HK-2 (cell line): ENCODE measurements around the gene PIK3C2G.
A peak's percentile ranks its signal among the peaks of the same experiment; 100 is the strongest.
"Not testable (repeated sequence)": the region's sequence is repeated elsewhere in the genome, so short reads cannot be mapped to it uniquely, and the experiment has no call there.

Experiments
- DNase-seq: peaks from one replicate; pipeline ENCODE4 v3.0.0-alpha.2; 2018; ENCODE audit not compliant: unreplicated experiment

The PIK3C2G gene

DNA sequence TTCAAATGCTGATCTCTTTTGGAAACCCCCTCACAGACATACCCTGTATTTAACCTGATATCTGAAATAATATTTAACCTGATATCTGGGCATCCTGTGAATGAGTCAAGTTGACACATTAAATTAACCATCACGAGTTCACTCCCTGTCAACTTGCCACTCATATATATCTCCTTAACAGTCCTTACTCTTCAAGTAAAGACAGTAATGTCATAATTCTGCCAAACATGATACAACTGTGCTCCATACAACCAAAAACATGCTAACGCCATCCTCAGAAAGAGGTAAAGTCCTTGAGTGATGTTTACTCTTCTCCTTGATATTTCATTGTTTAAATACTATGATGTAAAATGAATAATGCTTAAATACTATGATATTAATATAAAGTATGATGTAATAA, 371.5 kb downstream of the PIK3C2G start:
- DNase-seq = no peak

GRCh38 chr12:18634382-18634781, 373.1 kb downstream of the PIK3C2G start:
- no peak for DNase-seq

GRCh38 chr12:18640321-18640955, 379.1 kb downstream of the PIK3C2G start:
- DNase-seq = no peak

DNA sequence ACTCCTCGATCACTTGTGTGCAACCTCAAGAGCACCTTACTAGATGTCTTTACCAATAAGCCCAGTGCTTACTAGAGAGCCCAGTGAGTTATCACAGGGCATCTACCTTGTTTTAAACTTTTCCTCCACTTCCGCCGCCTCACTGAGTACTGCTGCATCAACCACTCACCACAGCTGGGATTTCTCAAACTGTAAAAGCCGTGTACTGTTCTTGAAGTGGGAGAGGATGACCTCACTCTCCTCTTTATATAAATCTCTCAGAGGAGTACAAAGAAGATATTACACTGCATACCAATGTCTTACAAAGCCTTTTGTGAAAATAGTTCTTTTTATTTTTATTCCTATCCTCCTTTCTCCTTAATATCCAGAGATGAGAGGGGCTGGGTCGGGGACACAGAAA, 382.4 kb downstream of the PIK3C2G start:
- DNase-seq = no peak

- no peak for DNase-seq
Observed at GRCh38 chr12:18644564-18644963, 383.2 kb downstream of the PIK3C2G start.

- DNase-seq = no peak
Observed at GRCh38 chr12:18646286-18646890, 385.1 kb downstream of the PIK3C2G start.

DNA sequence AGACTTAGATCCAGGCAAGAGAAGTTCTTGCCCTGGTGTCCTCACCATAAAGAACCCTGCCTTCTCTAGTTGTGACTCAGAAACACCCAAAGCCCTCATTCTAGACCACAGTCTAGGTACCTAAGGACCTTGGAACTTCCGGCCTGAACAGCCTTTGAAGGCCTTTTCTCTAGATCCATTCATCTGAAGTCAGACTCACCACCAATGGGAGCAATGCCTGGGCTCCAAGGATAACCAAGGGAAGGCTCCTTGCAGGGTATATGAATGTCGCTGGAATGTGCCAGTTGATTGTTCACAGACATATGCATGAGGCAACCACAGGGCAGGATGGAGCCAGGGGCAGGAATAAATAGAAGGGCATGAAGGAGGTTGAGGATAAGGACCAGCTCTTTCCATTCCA, 390.2 kb downstream of the PIK3C2G start:
- DNase-seq = no peak

DNA sequence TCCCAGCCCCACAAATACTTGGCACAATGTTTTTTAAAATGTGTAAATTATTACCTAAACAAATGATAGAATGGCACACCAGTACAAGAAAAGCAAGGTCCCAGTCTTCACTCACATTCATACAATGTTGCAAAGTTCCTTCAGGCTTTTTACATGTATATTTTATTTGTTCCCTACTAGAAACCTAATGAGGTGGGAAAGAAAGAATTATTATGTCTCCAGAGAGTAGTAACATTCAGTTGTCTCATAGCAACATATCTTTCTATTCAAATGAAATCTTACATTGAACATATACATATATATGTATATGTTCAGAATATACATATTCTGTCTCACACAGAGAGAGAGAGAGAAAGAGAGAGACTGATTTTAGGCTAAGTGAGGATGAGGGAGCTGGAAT, 391.3 kb downstream of the PIK3C2G start:
- DNase-seq = no peak

DNA sequence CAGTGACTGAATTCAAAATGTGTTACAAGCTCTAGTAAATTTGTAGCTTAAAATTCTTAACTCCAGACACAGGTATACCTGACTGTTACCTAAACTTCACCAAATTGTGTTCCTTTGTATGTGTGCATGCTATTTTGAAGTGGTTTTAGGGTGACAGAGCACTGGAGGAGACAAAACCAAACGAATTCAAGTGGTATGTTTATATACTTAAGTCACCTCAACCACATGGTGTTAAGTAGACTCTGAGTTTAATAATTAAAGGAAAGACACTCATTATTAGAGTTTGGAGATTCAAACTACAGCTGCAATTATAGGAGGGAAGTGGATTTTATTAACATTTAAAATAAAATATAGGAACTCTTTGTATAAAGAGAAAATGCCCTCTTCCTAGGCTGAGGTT, 392.1 kb downstream of the PIK3C2G start:
- DNase-seq = no peak

GRCh38 chr12:18655351-18655750, 394.0 kb downstream of the PIK3C2G start:
- DNase-seq = no peak

- DNase-seq = no peak
Observed at GRCh38 chr12:18658179-18658578, 396.9 kb downstream of the PIK3C2G start.

GRCh38 chr12:18658829-18659228, 397.5 kb downstream of the PIK3C2G start:
- DNase-seq = no peak

- no peak for DNase-seq
Observed at GRCh38 chr12:18676141-18676540, 414.8 kb downstream of the PIK3C2G start.

DNA sequence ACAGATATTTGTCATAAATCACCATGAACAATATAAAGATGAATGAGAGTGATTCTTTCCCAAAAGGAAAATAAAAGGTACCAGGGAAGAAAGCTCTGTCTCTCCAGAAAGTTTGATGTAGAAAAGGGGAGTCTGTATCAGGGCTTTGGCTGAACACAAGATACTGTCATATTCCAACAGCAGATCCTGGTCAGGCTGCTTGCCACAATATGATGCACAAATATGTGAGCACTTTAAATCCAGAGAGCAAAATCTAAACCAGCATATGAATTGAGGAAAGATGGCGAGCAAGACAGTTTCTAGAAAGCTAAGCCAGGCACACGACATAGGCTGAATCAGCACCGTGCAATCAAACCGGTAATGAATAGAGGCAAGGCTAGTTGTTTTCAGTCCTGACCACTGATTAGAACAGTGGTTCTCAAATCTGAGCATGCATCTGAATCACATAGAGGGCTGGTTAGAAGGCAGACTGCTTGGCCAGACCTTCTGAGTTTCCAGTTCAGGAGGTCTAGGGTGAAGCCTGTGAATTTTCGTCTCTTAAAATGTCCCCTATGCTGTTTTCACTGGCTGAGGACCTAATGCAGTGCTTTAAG, 415.8 kb downstream of the PIK3C2G start:
- no peak for DNase-seq

DNA sequence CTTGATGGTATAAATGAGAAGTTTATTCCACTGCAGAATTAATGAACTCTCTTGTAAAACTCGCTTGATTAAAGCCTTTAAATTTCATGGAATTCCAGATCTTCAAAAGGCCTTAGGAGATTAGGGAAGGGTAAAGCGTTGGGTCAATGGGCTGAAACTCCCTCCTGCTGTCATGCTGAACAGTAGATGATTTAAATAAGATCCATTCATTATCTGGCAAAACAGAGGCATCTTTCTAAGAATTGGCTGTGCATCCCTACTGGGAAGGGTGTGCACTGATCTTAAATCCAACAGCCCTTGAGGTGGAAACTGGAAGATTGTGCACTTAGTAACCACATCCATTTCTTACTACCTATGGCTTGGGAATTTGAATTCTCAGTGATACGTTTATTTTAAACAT, 420.5 kb downstream of the PIK3C2G start:
- no peak for DNase-seq

DNA sequence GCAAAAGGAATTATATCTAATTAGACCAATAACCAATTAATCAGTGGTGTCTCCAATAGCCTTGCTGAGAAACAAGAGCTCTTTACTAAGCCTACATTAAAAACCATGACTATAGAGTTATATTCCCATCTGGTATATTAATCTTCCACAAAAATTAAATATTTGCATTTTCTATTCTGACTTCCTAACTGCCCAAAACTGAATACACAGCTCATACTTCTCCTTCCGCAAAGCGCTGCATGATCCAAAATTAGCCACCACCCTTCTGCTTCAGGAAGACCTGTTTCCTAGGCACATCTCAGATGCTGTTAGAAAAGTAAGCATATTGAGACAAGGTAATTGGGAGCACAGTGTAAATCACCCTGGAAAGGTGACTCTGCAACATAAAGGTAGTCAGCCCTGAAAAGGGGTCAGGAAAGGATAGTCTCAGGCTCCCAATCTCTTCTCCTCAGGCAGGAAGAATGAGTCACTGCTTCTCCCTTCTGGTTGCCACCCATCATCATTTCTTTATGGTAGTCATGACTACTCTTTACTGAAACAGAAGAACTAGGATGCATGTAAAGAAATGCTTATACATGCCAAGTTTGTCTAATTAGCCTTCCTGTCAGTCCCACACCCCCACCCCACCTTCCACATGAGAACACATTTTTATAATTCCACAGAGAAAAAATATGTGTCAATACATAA, 422.2 kb downstream of the PIK3C2G start:
- no peak for DNase-seq

DNA sequence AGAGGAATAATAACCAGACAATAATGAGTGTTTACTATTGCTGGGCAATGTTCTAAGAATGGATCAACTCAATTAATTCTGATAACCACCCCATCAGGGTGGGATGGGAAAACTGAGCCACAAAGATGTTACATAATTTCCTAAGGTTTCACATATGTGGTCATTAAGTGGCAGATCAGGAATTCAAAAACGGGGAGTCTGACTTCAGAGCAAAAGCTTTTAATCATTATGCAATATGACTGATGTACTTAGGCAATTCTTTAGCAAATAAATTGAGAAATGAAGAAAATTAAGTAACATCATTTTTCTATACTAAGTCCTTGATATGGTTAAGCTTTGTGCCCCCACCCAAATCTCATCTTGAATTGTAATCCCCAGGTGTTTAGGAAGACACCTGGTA, 423.1 kb downstream of the PIK3C2G start:
- no peak for DNase-seq

DNA sequence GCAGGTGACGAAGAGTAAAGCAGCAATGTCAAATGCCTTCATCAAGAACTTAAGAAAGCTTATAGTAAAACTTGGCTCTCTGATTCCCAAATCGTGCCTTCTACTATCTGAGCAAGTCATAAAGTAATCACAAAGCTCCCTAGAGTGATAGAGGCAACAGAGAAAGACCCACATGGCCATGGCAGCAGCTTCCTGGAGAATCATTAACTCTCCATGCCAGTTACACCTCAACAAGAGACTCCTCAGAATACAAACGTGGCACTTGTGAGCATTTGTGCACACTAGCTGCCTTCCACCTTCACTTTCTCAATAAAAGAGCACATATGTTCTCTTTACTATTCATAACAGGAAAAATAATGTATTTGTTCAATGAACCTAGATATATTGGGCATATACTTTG, 428.5 kb downstream of the PIK3C2G start:
- DNase-seq = no peak

GRCh38 chr12:18690653-18691052, 429.3 kb downstream of the PIK3C2G start:
- peak; percentile 27 for DNase-seq

DNA sequence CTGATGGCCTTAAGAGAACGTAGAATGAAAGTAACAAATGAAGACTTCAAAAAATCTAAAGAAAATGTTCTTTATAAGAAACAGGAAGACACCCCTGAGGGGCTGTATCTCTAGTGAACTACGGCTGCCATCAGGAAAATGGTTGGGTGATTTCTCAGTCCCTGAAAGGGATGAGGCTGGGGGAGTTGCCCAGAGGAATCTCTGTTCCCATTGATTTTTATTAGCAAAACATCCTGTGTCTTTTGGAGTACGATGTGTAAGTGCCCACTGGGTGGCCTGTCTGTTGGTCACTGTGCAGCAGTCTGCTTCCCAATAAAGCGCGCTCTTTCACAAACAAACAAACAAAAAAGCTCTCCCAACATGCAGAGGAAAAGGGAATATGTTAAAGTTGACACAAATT, 432.7 kb downstream of the PIK3C2G start:
- not testable (repeated sequence) for DNase-seq

DNA sequence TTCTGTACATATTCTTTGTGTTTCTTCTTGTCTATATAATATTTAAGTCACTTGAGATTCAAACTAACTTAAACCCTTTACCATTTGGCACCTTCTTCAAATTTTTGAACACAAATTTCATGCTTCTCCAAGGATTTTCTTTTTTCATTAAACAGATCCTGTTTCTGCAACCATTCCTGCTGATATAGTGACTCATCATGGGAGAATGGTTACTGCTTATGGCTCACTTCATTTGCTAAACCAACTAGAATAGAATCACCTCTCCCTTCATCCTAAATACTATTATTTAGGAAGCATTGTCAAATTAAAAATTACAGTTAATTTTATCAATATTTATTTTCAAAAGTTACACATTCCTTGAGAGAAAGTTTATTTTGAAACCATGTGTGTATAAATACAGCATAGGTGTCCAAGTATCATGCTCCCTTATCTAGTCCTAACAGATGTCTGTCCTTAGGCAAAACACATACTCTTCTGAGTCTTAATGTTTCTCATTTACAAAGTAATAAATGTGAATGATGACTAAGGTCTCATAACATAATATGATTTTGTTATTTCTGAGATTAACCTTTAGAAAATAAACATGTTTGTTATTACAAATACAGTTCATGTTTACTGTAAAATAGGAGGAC, 435.8 kb downstream of the PIK3C2G start:
- DNase-seq = no peak
